Measurements from ENCODE around the gene PCNX2.

- TF ChIP-seq CTCF (IDR thresholded peaks at IDR 0.05; ENCODE audit: poor library complexity) (peak; percentile 26), EZH2phosphoT487 (IDR thresholded peaks at IDR 0.05; ENCODE audit: low read depth, severe bottlenecking, unreplicated experiment) (no peak), EZH2 (IDR thresholded peaks at IDR 0.05; ENCODE audit: borderline replicate concordance) (no peak)
Measured at GRCh38 chr1:233172201-233172600, 123.3 kb downstream of the PCNX2 start.

All from hepatocyte (in vitro differentiated cells).